ENCODE results near the gene CUX1.

DNA sequence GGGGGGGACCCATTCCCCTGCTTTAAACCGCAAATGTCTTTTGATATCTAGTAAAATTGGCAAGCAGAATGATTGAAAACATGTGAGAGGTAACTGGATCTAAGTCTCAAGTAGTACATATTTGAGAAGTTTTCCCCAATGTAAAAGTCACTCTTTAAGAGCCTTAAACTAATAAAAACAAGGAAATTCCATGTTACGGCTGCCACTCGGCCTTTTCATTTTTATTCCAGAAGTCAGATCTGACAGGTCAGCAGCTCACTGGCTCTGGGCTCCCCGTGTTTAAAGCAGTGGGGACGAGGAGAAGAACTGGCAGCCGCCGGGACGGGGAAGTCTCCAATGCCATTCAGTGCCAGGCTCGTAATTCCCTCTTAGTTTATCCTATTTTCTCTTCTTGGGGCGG is 80.7 kb downstream of the CUX1 start:
- no peak for TF ChIP-seq POLR2AphosphoS5 (IDR thresholded peaks at IDR 0.05; ENCODE audit: low read depth, low read length)
- no peak for TF ChIP-seq POLR2A (IDR thresholded peaks at IDR 0.05; ENCODE audit: low read depth, low read length)
- TF ChIP-seq TAF1 (IDR thresholded peaks at IDR 0.05; ENCODE audit: low read depth, low read length), result no peak
- no peak for TF ChIP-seq SPI1 (IDR thresholded peaks at IDR 0.05; ENCODE audit: low read depth, low read length)
- TF ChIP-seq POU2F2 (IDR thresholded peaks at IDR 0.05; ENCODE audit: low read depth, low read length), result no peak

Data from GM12891 (cell line).